RWPE2 (cell line): ENCODE results near the gene CCDC88A.
"Not testable (repeated sequence)": the region's sequence is repeated elsewhere in the genome, so short reads cannot be mapped to it uniquely, and the experiment has no call there.

ENCODE experiments used
- ATAC-seq: fragments of 200-7000 bp; cut with Tn5 transposase; 3 replicates; pipeline ENCODE4 v1.9.1; 2021; ENCODE audit warnings: low read depth
- DNase-seq: peaks from one replicate; pipeline ENCODE4 v3.0.0-alpha.2; 2020; ENCODE audit warnings: low spot score
- H3K27ac ChIP-seq: fragments of 450-650 bp; 2 replicates; pipeline ENCODE4 v1.5.1; 2017; ENCODE audit warnings: mild to moderate bottlenecking; ENCODE audit not compliant: poor library complexity, severe bottlenecking
- H3K27me3 ChIP-seq: fragments of 250-450 bp; sonication (Bioruptor Pico); 2 replicates; pipeline ENCODE4 v1.5.1; 2021; ENCODE audit warnings: mild to moderate bottlenecking, moderate library complexity; ENCODE audit not compliant: insufficient read depth, poor library complexity, severe bottlenecking
- H3K36me3 ChIP-seq: fragments of 250-450 bp; sonication (Bioruptor Pico); 2 replicates; pipeline ENCODE4 v1.5.1; 2020; ENCODE audit warnings: low read depth, mild to moderate bottlenecking, moderate library complexity
- H3K4me1 ChIP-seq: fragments of 250-450 bp; sonication (Bioruptor Pico); 2 replicates; pipeline ENCODE4 v1.5.1; 2021; ENCODE audit warnings: mild to moderate bottlenecking, moderate library complexity; ENCODE audit not compliant: insufficient read depth, poor library complexity, severe bottlenecking
- H3K4me3 ChIP-seq: fragments of 250-450 bp; sonication (Bioruptor Pico); 2 replicates; pipeline ENCODE4 v1.5.1; 2021; ENCODE audit warnings: mild to moderate bottlenecking, moderate library complexity; ENCODE audit not compliant: severe bottlenecking
- H3K9me3 ChIP-seq: fragments of 250-450 bp; sonication (Bioruptor Pico); 2 replicates; pipeline ENCODE4 v1.5.1; 2021; ENCODE audit warnings: mild to moderate bottlenecking, moderate library complexity; ENCODE audit not compliant: severe bottlenecking
- TF ChIP-seq, protein P1 (sequence below): fragments of 450-650 bp; IDR thresholded peaks from one replicate; pipeline ENCODE4 v1.5.1; 2017; ENCODE audit warnings: mild to moderate bottlenecking, moderate library complexity; ENCODE audit not compliant: poor library complexity, severe bottlenecking

CCDC88A gene

DNA sequence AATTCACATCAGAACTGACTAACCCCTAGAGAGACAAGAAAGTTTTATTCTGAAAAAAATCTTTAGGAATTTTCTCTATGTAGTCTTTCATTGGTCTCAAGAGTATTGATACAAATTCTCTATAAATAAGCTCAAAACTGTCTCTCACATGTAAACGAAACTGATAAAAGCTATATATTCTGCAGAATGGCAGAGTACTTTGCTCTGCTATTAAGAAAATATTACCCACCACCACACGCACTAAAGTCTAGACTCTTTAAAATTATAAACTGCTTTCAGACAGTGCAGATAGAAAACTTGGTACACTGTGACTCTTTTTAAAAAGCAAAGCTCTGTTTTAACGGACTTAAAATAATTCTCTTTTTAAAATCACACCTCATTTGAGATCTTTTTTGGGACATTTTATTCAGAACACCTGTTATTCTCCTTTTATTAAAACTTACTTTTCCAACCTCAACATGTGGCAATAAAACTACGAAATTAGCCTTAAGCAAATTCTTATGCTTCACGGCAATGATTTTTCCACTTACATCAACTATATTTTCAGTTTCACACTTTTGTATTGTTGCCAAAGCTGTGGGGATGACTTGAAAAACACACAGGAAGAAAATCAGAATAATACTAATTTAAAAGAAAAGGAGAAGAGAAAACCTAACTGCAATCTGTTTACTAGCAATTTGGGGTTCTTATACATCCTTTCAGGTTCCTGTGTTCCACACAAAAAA lies 58.0 kb downstream of the CCDC88A start:
- Histone ChIP-seq H3K27me3 (no peaks in the 10 kb centered on the region), H3K36me3 (peaks cover 35% of the 10 kb centered on the region), H3K4me1 (peaks cover 14% of the 10 kb centered on the region), H3K27ac (no peak overlapping the region), H3K9me3 (no peaks in the 10 kb centered on the region), H3K4me3 (no peak overlapping the region)
- DNase-seq (no peak), ATAC-seq (no peak)
- TF ChIP-seq, protein P1, sequence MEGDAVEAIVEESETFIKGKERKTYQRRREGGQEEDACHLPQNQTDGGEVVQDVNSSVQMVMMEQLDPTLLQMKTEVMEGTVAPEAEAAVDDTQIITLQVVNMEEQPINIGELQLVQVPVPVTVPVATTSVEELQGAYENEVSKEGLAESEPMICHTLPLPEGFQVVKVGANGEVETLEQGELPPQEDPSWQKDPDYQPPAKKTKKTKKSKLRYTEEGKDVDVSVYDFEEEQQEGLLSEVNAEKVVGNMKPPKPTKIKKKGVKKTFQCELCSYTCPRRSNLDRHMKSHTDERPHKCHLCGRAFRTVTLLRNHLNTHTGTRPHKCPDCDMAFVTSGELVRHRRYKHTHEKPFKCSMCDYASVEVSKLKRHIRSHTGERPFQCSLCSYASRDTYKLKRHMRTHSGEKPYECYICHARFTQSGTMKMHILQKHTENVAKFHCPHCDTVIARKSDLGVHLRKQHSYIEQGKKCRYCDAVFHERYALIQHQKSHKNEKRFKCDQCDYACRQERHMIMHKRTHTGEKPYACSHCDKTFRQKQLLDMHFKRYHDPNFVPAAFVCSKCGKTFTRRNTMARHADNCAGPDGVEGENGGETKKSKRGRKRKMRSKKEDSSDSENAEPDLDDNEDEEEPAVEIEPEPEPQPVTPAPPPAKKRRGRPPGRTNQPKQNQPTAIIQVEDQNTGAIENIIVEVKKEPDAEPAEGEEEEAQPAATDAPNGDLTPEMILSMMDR = no peak

DNA sequence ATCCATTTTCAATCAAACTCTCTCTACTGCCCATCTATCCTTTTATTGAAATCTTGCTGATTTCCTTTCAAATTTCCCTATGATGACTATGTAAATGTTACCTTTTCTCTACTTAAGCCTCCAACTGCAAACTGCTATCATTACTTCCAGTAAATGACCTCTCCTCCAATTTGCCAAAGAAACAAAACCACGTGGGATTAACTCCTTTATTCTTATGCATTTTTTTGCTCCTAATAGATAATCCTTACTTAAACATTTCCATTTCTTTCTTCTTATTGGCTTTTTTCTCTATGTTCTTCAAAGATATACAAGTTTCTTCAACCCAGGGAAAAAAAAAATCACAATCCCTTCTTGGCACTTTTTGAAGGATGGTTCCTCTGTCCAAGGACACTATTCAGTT lies 61.2 kb downstream of the CCDC88A start:
- TF ChIP-seq, protein P1 = no peak
- H3K27ac ChIP-seq = no peak overlapping the region
- no peaks in the 10 kb centered on the region for H3K4me1 ChIP-seq
- DNase-seq = no peak
- peaks cover 44% of the 10 kb centered on the region for H3K36me3 ChIP-seq
- H3K4me3 ChIP-seq = no peak overlapping the region
- no peaks in the 10 kb centered on the region for H3K27me3 ChIP-seq
- no peaks in the 10 kb centered on the region for H3K9me3 ChIP-seq
- ATAC-seq = no peak

DNA sequence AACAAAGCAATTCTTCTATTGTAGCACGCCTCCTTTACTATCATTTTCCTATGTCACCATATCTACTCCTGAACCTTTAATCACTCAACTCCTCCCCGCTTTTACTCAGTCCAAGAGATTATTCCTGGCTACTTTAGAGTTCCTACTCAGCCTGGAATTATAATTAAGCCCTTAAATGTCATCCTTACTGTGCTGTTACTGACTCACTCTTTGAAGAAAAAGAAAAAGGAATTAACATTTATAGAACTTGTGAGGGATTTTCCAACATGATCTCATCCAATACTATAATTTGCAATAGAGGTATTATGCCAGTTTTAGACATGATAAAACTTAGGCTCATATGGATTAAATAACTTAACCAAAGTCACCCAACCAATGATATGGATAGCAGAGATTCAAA lies 61.7 kb downstream of the CCDC88A start:
- H3K4me3 ChIP-seq = no peak overlapping the region
- peaks cover 40% of the 10 kb centered on the region for H3K36me3 ChIP-seq
- no peaks in the 10 kb centered on the region for H3K9me3 ChIP-seq
- DNase-seq (no peak), ATAC-seq (no peak)
- TF ChIP-seq, protein P1 = no peak
- H3K27me3 ChIP-seq = no peaks in the 10 kb centered on the region
- no peak overlapping the region for H3K27ac ChIP-seq
- H3K4me1 ChIP-seq = no peaks in the 10 kb centered on the region

DNA sequence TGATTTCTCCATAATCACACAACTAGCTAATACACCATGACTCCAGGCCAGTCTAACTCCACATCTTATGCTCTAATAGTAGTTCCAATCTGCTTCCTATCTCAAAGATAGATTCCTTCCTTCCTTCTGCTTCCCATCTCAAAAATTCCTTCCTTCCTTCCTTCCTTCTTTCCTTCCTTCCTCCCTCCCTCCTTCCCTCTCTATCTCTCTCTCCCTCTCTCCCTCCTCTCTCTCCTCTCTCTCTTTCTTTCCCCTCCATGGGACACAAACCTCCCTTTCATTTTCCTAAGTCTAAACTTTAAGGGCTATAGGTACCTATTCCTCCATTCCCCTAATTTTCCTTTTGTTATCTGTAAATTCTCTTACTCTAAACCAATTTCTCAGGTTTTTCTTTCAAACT lies 62.5 kb downstream of the CCDC88A start:
- Histone ChIP-seq H3K27ac (no peak overlapping the region), H3K36me3 (peaks cover 34% of the 10 kb centered on the region), H3K27me3 (no peaks in the 10 kb centered on the region), H3K9me3 (no peaks in the 10 kb centered on the region), H3K4me3 (no peak overlapping the region), H3K4me1 (no peaks in the 10 kb centered on the region)
- ATAC-seq (no peak), DNase-seq (no peak)
- TF ChIP-seq, protein P1 = no peak

DNA sequence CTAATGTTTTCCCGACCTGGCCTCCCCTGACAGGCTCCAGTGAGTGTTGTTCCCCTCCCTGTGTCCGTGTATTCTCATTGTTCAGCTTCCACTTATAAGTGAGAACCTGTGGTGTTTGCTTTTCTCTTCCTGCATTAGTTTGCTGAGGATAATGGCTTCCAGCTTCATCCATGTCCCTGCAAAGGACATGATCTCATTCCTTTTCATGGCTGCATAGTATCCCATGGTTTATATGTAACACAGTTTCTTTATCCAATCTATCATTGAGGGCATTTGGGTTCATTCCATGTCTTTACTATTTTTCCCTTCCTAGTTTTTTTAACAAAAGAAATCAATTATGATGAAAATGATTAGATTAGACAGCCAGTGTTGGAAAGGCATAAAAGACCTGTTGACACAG lies 63.5 kb downstream of the CCDC88A start:
- ATAC-seq, H3K4me1 ChIP-seq, H3K9me3 ChIP-seq, H3K27me3 ChIP-seq, H3K4me3 ChIP-seq, H3K27ac ChIP-seq, DNase-seq: not testable (repeated sequence)
- peaks cover 31% of the 10 kb centered on the region for H3K36me3 ChIP-seq
